ENCODE measurements around the gene F7. TPM values are rescaled to one million over a fixed set of nuclear protein-coding genes. Genes with fewer than 3 reads are reported as not detected.
"Not testable (repeated sequence)": the region's sequence is repeated elsewhere in the genome, so short reads cannot be mapped to it uniquely, and the experiment has no call there.

Gene F7
- polyA plus RNA-seq, 3 donors, result 0.07 to 0.12 TPM; not detected in 1

GRCh38 chr13:113069861-113070805 lies 35.5 kb upstream of the F7 start:
- H3K27ac ChIP-seq (ENCODE audit: low read depth, low read length), result no peak overlapping the region
- WGBS, 3 donors, result 87 to 92% (median 91%) methylated on average over 41 of the region's 41 CpGs

DNA sequence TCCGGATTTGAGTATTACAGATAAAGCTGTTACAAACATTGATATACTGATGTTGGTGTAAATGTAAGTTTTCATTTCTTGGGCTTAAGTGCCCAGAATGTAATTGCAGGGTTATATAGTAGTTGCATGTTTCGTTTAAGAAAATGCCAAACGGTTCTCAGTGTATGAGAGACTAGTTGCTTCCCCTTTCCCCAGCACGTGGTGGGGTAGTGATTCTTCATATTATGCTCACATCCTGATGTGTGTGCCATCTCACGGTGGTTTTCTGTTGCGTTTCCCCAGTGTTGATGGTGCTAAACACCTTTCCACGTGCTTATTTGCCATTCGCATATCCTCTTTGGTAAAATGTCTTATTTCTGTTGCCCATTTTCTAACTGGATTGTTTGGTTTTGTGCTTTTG lies 34.7 kb upstream of the F7 start:
- 79 to 88% (median 88%) methylated on average over 8 of the region's 8 CpGs for WGBS, 3 donors
- H3K27ac ChIP-seq (ENCODE audit: low read depth, low read length), result no peak overlapping the region

GRCh38 chr13:113072376-113072775 lies 33.2 kb upstream of the F7 start:
- H3K27ac ChIP-seq (ENCODE audit: low read depth, low read length), result no peak overlapping the region
- WGBS, 3 donors, result 85 to 94% (median 93%) methylated on average over 3 of the region's 3 CpGs

DNA sequence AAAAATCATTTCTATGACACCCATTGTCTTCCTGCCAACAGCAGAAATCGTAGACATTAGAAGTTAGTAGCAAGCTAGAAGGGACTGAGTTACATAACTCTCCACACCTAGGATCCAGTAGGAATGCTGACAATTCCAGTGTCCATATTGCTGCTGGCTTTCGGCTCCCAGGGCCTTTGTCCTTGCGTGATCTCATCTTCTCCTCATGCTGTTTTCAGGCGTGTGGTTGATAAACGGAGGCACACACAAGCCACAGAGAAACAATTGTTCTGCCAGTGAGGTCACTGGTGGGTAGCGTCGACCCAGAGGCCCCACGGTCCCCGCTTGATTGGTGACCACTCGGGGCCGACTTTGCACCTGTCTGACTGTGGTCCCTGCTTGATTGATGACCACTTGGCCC lies 31.6 kb upstream of the F7 start:
- H3K27ac ChIP-seq (ENCODE audit: low read depth, low read length), result no peak overlapping the region
- 80 to 88% (median 88%) methylated on average over 11 of the region's 11 CpGs for WGBS, 3 donors

- 86 to 95% (median 92%) methylated on average over 17 to 18 of the region's 18 CpGs for WGBS, 3 donors
- H3K27ac ChIP-seq (ENCODE audit: low read depth, low read length), result no peak overlapping the region
These were observed 31.2 kb upstream of the F7 start for GRCh38 chr13:113074401-113074800.

GRCh38 chr13:113074876-113075275 lies 30.7 kb upstream of the F7 start:
- WGBS, 3 donors, result 94 to 97% (median 94%) methylated on average over 22 of the region's 22 CpGs
- H3K27ac ChIP-seq (ENCODE audit: low read depth, low read length), result no peak overlapping the region

DNA sequence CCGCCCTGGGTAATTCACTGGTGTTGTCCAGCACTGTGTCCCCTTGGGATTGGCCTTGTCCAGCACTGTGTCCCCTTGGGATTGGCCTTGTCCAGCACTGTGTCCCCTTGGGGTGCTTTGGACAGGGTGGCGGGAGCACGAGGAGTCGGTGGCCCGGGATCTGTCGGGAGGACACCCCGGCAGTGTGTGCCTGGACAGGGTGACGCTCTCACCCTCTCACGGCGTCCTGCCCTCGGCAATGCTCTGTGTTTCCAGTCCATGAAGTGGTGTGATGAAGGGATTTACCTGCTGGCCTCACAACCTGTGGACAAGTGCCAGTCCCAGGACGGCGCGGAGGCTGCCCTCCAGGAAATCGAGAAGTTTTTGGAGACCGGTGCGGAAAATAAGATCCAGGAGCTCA lies 29.9 kb upstream of the F7 start:
- WGBS, 3 donors, result 95 to 98% (median 98%) methylated on average over 17 of the region's 17 CpGs
- H3K27ac ChIP-seq (ENCODE audit: low read depth, low read length), result no peak overlapping the region

DNA sequence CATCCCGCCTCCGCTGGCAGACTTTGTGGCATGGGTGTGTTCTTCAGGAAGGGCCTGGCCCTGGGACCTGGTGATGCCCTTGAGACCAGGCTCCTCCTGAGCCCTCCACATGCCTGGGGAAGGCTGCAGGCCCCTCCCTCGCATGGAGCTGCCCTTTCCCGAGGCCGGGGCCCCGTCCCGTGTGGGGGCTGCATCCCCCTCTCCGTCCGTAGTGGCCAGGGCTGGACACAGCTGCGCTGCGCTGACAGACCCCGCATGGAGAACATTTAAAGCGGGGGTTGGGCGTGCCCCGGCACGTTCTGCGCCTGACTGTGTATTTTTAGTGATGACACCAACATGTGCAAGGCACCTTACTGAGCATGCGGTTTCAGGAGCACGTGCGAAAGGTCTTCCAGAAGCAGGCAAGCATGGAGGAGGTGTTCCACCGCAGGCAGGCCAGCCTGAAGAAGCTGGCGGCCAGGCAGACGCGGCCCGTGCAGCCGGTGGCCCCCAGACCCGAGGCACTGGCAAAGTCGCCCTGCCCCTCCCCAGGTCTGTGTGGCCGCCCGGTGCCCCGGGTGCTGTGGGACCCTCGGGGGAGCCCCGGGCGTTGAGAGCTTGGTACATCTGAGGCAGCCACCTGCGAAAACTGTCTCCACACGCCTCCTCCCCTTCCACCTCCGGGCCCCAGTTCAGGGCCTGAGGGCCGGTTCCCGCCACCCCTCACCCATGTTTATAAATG lies 28.8 kb upstream of the F7 start:
- WGBS, 3 donors, result 91 to 97% (median 92%) methylated on average over 39 of the region's 39 CpGs
- no peak overlapping the region for H3K27ac ChIP-seq (ENCODE audit: low read depth, low read length)

DNA sequence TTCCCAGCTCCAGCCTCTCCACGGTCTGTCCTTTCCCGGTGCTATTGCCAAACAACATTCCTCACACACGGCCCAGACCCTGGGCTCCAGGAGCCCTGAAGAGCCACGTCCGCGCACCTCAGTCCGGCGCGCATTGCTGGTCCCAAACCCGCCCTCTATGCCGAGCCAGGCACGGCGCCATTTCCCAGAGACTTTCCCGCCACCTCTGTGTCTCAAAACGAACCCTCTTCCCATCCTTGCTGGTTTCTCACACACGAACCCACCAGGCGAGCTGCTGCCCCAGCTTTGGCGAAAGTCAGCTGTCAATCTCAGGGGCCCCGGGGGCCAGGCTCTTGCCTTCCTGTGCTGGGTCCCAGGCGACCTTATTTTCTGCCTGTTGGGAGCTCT lies 28.0 kb upstream of the F7 start:
- H3K27ac ChIP-seq (ENCODE audit: low read depth, low read length), result no peak overlapping the region
- WGBS, 3 donors, result 87 to 92% (median 88%) methylated on average over 20 of the region's 20 CpGs

DNA sequence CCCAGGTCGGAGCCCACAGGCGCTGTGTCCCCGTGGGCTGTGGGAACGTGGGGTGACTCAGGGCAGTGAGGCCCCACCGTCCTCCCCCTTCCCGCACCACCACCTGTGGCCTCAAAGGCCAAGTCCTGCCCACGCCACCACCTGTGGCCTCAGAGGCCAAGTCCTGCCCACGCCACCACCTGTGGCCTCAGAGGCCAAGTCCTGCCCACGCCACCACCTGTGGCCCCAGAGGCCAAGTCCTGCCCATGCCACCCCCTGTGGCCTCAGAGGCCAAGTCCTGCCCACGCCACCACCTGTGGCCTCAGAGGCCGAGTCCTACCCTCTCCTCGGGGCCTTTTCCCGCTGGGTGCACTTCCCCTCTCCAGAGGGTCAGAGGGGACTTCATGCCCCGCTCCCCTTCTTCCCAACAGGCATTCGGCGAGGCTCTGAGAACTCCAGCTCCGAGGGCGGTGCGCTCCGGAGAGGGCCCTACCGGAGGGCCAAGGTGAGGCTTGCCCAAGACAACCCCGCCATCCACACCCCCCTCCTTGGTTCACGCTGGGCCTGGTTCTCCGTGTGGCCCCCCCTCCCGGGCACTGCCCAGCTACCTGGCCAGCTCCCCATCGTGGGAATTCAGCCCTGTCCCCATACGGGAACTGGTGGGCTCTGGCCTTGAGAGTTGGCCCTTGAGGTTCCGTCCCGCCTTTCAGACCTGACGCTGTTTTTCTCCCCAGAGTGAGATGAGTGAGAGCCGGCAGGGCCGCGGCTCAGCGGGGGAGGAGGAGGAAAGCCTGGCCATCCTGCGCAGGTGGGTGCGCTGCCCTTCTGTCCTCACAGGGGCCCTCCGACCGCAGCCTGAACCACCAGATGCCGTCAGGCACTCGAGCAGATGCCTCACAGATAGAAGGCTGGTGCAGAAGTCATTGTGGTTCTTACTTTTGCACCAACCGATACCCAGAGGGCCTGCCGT lies 27.4 kb upstream of the F7 start:
- H3K27ac ChIP-seq (ENCODE audit: low read depth, low read length), result no peak overlapping the region
- WGBS, 3 donors, result 94 to 96% (median 95%) methylated on average over 40 to 42 of the region's 42 CpGs

- H3K27ac ChIP-seq (ENCODE audit: low read depth, low read length), result no peak overlapping the region
- 65 to 80% (median 74%) methylated on average over 27 of the region's 27 CpGs for WGBS, 3 donors
These were observed 26.4 kb upstream of the F7 start for GRCh38 chr13:113078902-113079780.

GRCh38 chr13:113079781-113080080 lies 25.9 kb upstream of the F7 start:
- not testable (repeated sequence) for H3K27ac ChIP-seq (ENCODE audit: low read depth, low read length)
- 43 to 65% (median 48%) methylated on average over 6 to 8 of the region's 9 CpGs for WGBS, 3 donors

DNA sequence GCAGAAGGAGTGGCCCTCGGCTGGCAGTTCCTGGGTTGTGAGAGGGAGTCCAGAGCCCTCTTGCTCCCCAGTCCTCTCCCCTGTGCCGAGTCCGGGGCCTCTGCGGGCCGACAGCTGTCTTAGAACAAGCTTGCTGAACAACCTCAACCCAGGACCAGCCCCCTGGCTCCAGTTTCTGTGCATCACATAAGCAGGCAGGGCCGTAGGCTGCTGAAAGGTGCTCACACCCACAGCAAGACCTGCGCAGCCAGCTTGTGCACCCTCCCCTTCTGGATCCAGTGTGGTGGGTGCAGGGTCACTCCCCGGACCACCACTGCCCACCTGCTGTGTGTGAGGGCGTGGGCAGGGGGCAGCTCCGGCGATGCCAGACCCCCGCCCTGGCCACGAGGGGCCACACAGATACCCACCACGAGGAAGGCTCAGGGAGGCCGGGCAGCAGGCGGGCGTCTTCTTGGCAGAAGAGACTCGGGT lies 25.2 kb upstream of the F7 start:
- WGBS, 3 donors, result 82 to 86% (median 85%) methylated on average over 17 to 18 of the region's 18 CpGs
- no peak overlapping the region for H3K27ac ChIP-seq (ENCODE audit: low read depth, low read length)

DNA sequence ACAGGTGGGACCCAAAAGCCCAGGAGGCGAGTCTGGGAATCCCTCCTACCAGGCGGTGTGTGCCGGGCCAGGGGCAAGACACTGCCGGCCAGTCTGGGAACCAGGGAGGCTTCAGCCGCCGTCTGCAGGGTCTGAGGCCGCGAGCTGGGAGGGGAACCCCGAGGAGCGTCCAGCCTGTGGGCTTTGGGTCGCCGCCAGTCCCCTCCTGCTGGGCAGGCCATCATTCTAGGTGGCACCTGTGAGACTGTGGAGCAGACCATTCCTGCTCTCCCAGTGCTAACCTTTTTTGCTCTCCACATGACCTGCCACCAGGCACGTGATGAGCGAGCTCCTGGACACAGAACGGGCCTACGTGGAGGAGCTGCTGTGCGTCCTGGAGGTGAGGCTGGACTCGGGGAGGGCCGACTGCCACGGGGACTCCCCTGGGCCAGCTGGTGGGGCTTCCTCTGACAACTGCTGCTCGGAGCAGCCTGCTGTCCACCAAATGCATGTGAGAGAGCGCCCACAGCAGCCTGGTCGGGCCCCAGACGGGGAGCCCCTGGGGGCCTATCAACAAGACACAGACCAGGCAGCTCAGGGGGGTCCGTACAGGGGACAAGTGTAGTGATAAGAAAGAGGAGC lies 24.6 kb upstream of the F7 start:
- H3K27ac ChIP-seq (ENCODE audit: low read depth, low read length), result no peak overlapping the region
- WGBS, 3 donors, result 85 to 89% (median 86%) methylated on average over 25 of the region's 25 CpGs

DNA sequence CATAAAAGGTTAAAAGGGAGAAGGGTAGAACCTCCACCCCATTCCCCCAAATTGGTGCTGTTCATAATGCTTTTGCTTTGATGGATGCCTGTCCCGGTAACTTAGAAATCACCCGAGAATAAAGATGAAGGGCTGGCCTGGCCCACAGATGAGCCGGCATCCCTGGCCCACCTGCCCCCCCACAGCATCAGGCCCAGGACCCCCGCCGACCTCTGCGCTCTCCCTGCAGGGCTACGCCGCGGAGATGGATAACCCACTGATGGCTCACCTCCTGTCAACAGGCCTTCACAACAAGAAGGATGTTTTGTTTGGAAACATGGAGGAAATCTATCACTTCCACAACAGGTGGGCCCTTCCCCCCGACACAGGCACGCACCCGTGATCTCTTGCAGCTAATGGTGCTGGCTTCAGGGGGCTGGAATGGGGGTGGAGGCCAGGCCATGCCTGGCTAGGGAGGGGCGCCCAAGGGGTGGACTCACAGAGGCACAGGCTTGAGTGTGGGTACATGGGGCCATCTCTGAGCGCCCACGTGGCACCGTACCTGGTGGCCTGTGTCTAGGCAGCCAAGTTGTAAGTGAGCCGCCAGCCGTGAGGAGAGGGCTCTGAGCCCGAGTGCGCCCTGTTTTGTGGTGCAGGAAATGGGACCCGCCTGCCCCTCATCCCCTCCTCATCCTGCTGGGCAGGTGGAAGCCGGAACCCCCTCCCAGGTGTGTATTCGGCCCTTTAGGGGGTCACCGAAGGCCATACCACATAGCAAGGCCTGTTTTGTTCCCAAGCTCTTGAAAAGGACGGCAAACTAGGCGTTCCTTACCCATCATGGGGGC lies 23.2 kb upstream of the F7 start:
- no peak overlapping the region for H3K27ac ChIP-seq (ENCODE audit: low read depth, low read length)
- 85 to 87% (median 86%) methylated on average over 26 of the region's 26 CpGs for WGBS, 3 donors

GRCh38 chr13:113083022-113083373 lies 22.6 kb upstream of the F7 start:
- no peak overlapping the region for H3K27ac ChIP-seq (ENCODE audit: low read depth, low read length)
- 87 to 92% (median 89%) methylated on average over 10 of the region's 10 CpGs for WGBS, 3 donors
